Ovary (tissue), 3 donors: ENCODE measurements around the gene SHISA8.

Source experiments
- EP300 ChIP-seq: sonication (generic); formaldehyde crosslinking; IDR thresholded peaks from one replicate; pipeline ENCODE4 v1.6.1; 2017; ENCODE audit warnings: antibody characterized with exemption
- POLR2A ChIP-seq: fragments of 450-650 bp; IDR thresholded peaks from one replicate; pipeline ENCODE4 v1.6.1; 2017; ENCODE audit warnings: antibody characterized with exemption, mild to moderate bottlenecking, moderate library complexity
- TF ChIP-seq, protein P1 (sequence below), 3 donors: fragments of 450-650 bp in 2 of 3; fragments of 200-600 bp in 1 of 3; IDR thresholded peaks; one replicate each; pipeline versions ENCODE4 v1.5.1 to v1.8.0; 2016 to 2022; ENCODE audit warnings: antibody characterized with exemption in 3 of 3, mild to moderate bottlenecking in 1 of 3
- donor health status: DM: no; HTN: no; CAD: no.

- TF ChIP-seq, protein P1, sequence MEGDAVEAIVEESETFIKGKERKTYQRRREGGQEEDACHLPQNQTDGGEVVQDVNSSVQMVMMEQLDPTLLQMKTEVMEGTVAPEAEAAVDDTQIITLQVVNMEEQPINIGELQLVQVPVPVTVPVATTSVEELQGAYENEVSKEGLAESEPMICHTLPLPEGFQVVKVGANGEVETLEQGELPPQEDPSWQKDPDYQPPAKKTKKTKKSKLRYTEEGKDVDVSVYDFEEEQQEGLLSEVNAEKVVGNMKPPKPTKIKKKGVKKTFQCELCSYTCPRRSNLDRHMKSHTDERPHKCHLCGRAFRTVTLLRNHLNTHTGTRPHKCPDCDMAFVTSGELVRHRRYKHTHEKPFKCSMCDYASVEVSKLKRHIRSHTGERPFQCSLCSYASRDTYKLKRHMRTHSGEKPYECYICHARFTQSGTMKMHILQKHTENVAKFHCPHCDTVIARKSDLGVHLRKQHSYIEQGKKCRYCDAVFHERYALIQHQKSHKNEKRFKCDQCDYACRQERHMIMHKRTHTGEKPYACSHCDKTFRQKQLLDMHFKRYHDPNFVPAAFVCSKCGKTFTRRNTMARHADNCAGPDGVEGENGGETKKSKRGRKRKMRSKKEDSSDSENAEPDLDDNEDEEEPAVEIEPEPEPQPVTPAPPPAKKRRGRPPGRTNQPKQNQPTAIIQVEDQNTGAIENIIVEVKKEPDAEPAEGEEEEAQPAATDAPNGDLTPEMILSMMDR (IDR thresholded peaks at IDR 0.05) = no peak
- TF ChIP-seq POLR2A (no peak), EP300 (no peak)
Measured at GRCh38 chr22:41911001-41911611, 3.8 kb downstream of the SHISA8 start.
